Measurements from ENCODE around the gene WNT9B.

The WNT9B gene

GRCh38 chr17:46851029-46851741 lies at the start of gene WNT9B:
WNT9B (plus strand) TSS chr17:46851583; CDS start chr17:46851639, 56 bp downstream.
- no peak for DNase-seq

GRCh38 chr17:46802800-46803199 lies 48.6 kb upstream of the WNT9B start:
- DNase-seq, result no peak

GRCh38 chr17:46803544-46803943 lies 47.8 kb upstream of the WNT9B start:
- DNase-seq, result no peak

- DNase-seq, result no peak
Observed at GRCh38 chr17:46805771-46806170, 45.6 kb upstream of the WNT9B start.

GRCh38 chr17:46809110-46809571 lies 42.2 kb upstream of the WNT9B start:
- no peak for DNase-seq

GRCh38 chr17:46810837-46811236 lies 40.5 kb upstream of the WNT9B start:
- no peak for DNase-seq

- DNase-seq, result no peak
Observed at GRCh38 chr17:46811978-46812583, 39.3 kb upstream of the WNT9B start.

- DNase-seq, result no peak
Observed at GRCh38 chr17:46812624-46813318, 38.6 kb upstream of the WNT9B start.

- no peak for DNase-seq
Observed at GRCh38 chr17:46813920-46814319, 37.5 kb upstream of the WNT9B start.

GRCh38 chr17:46814446-46814845 lies 36.9 kb upstream of the WNT9B start:
- DNase-seq, result no peak

- no peak for DNase-seq
Observed at GRCh38 chr17:46815474-46816353, 35.7 kb upstream of the WNT9B start.

GRCh38 chr17:46817151-46817900 lies 34.1 kb upstream of the WNT9B start:
- DNase-seq, result no peak

GRCh38 chr17:46817901-46818209 lies 33.5 kb upstream of the WNT9B start:
- no peak for DNase-seq

GRCh38 chr17:46818316-46818928 lies 33.0 kb upstream of the WNT9B start, which contains the start of gene WNT3:
WNT3 (minus strand) TSS chr17:46818692; CDS start chr17:46818597, 95 bp downstream.
- no peak for DNase-seq

- DNase-seq, result no peak
Observed at GRCh38 chr17:46818929-46819859, 32.2 kb upstream of the WNT9B start.

GRCh38 chr17:46819906-46820351 lies 31.5 kb upstream of the WNT9B start:
- DNase-seq, result no peak

- no peak for DNase-seq
Observed at GRCh38 chr17:46820592-46821450, 30.6 kb upstream of the WNT9B start.

- DNase-seq, result no peak
Observed at GRCh38 chr17:46821482-46822387, 29.6 kb upstream of the WNT9B start.
